Neuronal stem cell (in vitro differentiated cells): ENCODE data around the gene MAPK13.

ENCODE experiments used
- DNase-seq: peaks from one replicate; pipeline ENCODE4 v3.0.0-alpha.2; 2013; ENCODE audit warnings: low spot score
- H2AFZ ChIP-seq: one replicate; pipeline ENCODE4 v1.6.1; 2013; ENCODE audit warnings: mild to moderate bottlenecking, low read length, inconsistent platforms
- H2AK5ac ChIP-seq: 2 replicates; pipeline ENCODE4 v1.6.1; 2013; ENCODE audit warnings: low read depth, mild to moderate bottlenecking, inconsistent platforms, low read length, moderate library complexity, mixed read lengths
- H2BK120ac ChIP-seq: 2 replicates; pipeline ENCODE4 v1.6.1; 2013; ENCODE audit warnings: low read depth, mild to moderate bottlenecking, inconsistent platforms, low read length, moderate library complexity, mixed read lengths
- H2BK12ac ChIP-seq: one replicate; pipeline ENCODE4 v1.6.1; 2013; ENCODE audit warnings: low read length, inconsistent platforms
- H2BK15ac ChIP-seq: 2 replicates; pipeline ENCODE4 v1.6.1; 2013; ENCODE audit warnings: mild to moderate bottlenecking, low read length, inconsistent platforms, mixed read lengths
- H2BK5ac ChIP-seq: one replicate; pipeline ENCODE4 v1.6.1; 2013; ENCODE audit warnings: inconsistent platforms, mild to moderate bottlenecking, low read length, moderate library complexity
- H3K14ac ChIP-seq: one replicate; pipeline ENCODE4 v1.6.1; 2013; ENCODE audit warnings: low read length, inconsistent platforms
- H3K18ac ChIP-seq: 2 replicates; pipeline ENCODE4 v1.6.1; 2013; ENCODE audit warnings: low read length, inconsistent platforms
- H3K23ac ChIP-seq: 2 replicates; pipeline ENCODE4 v1.6.1; 2013; ENCODE audit warnings: low read depth, mild to moderate bottlenecking, mixed read lengths, low read length, inconsistent platforms; ENCODE audit not compliant: poor library complexity
- H3K27ac ChIP-seq: replicated peaks from 3 replicates; pipeline ENCODE4 v1.5.1; 2013; ENCODE audit warnings: low read length, inconsistent platforms
- H3K27me3 ChIP-seq, 3 experiments: 2 replicates each; pipeline ENCODE4 v1.6.1; 2013; ENCODE audit warnings: low read length in 3 of 3, mild to moderate bottlenecking in 2 of 3, inconsistent platforms in 1 of 3, low read depth in 1 of 3, mixed read lengths in 1 of 3, moderate library complexity in 1 of 3; ENCODE audit not compliant: control insufficient read depth in 3 of 3, insufficient read depth in 3 of 3
- H3K36me3 ChIP-seq, 2 donors: replicated peaks in 1 of 2; 2 replicates each; pipeline ENCODE4 v1.6.1; 2013; ENCODE audit warnings: low read length in 2 of 2; ENCODE audit not compliant: control insufficient read depth in 2 of 2, insufficient read depth in 2 of 2
- H3K4ac ChIP-seq: 2 replicates; pipeline ENCODE4 v1.6.1; 2013; ENCODE audit warnings: inconsistent platforms, mild to moderate bottlenecking, low read length, moderate library complexity
- H3K4me1 ChIP-seq, 2 donors: 1 replicate in 1 of 2; 2 replicates in 1 of 2; pipeline ENCODE4 v1.6.1; 2013; ENCODE audit warnings: low read length in 2 of 2, low read depth in 1 of 2; ENCODE audit not compliant: control insufficient read depth in 2 of 2, insufficient read depth in 1 of 2
- H3K4me2 ChIP-seq: one replicate; pipeline ENCODE4 v1.6.1; 2013; ENCODE audit warnings: mild to moderate bottlenecking, low read length, inconsistent platforms; ENCODE audit not compliant: insufficient read depth, poor library complexity, severe bottlenecking
- H3K4me3 ChIP-seq, 2 donors: 2 replicates each; pipeline ENCODE4 v1.5.1; 2013; ENCODE audit warnings: low read length in 2 of 2, mild to moderate bottlenecking in 2 of 2, inconsistent platforms in 1 of 2, moderate library complexity in 1 of 2
- H3K79me1 ChIP-seq: one replicate; pipeline ENCODE4 v1.6.1; 2013; ENCODE audit warnings: low read depth, mild to moderate bottlenecking, inconsistent platforms, low read length, moderate library complexity
- H3K9ac ChIP-seq: one replicate; pipeline ENCODE4 v1.6.1; 2013; ENCODE audit warnings: mild to moderate bottlenecking, low read depth, low read length, inconsistent platforms; ENCODE audit not compliant: poor library complexity
- H3K9me3 ChIP-seq, 2 donors: replicated peaks in 1 of 2; 2 replicates each; pipeline versions ENCODE3 to v1.6.1; 2013; ENCODE audit warnings: low read length in 2 of 2, mild to moderate bottlenecking in 2 of 2, inconsistent platforms in 1 of 2, low read depth in 1 of 2, mixed read lengths in 1 of 2, moderate library complexity in 1 of 2; ENCODE audit not compliant: control insufficient read depth in 2 of 2, insufficient read depth in 1 of 2
- H4K8ac ChIP-seq: one replicate; pipeline ENCODE4 v1.6.1; 2013; ENCODE audit warnings: low read depth, mild to moderate bottlenecking, inconsistent platforms, low read length, moderate library complexity
- H4K91ac ChIP-seq: one replicate; pipeline ENCODE4 v1.6.1; 2013; ENCODE audit warnings: low read length, low read depth, mild to moderate bottlenecking, inconsistent platforms; ENCODE audit not compliant: poor library complexity
- WGBS, 2 donors: extraction: QIAGEN DNeasy Blood & Tissue Kit; methylation state at CpG; one replicate each; pipeline ENCODE4 v1.1.7; 2013; ENCODE audit warnings: missing lambda C conversion rate in 2 of 2, mixed read lengths in 1 of 2; ENCODE audit not compliant: insufficient read length in 2 of 2, insufficient replicate concordance in 1 of 2; ENCODE audit errors: extremely low coverage in 2 of 2; 5-methylcytosine and 5-hydroxymethylcytosine counted together

Gene MAPK13

GRCh38 chr6:36125575-36125974 lies 4.7 kb upstream of the MAPK13 start:
- no peak overlapping the region for H2BK15ac ChIP-seq
- peaks cover 2 to 21% (median 4%) of the 10 kb centered on the region in 3 experiments for H3K27me3 ChIP-seq
- DNase-seq = no peak
- H2BK120ac ChIP-seq = no peak overlapping the region
- no peak overlapping the region for H3K18ac ChIP-seq
- peaks cover 3 to 13% of the 10 kb centered on the region in 2 donors for H3K4me1 ChIP-seq
- no peak overlapping the region for H3K23ac ChIP-seq
- H3K4ac ChIP-seq = no peak overlapping the region
- H2AK5ac ChIP-seq = no peak overlapping the region
- no peak overlapping the region for H2BK12ac ChIP-seq
- no peak overlapping the region for H3K4me2 ChIP-seq
- no peak overlapping the region for H4K91ac ChIP-seq
- no peak overlapping the region for H3K4me3 ChIP-seq
- no peak overlapping the region for H3K14ac ChIP-seq
- no peaks in the 10 kb centered on the region for H3K36me3 ChIP-seq
- H2AFZ ChIP-seq = no peak overlapping the region
- H3K9ac ChIP-seq = no peak overlapping the region
- H2BK5ac ChIP-seq = no peak overlapping the region
- H3K27ac ChIP-seq = no peak overlapping the region
- H3K79me1 ChIP-seq = no peaks in the 10 kb centered on the region
- H4K8ac ChIP-seq = no peak overlapping the region
- H3K9me3 ChIP-seq = no peaks in the 10 kb centered on the region
- no CpG with 5 or more reads among the region's 8 CpGs for WGBS, 2 donors

- Histone ChIP-seq H3K79me1 (no peaks in the 10 kb centered on the region), H3K36me3 (no peaks in the 10 kb centered on the region), H2AFZ (no peak overlapping the region), H3K14ac (no peak overlapping the region), H3K4me1 (peaks cover 5 to 16% of the 10 kb centered on the region in 2 donors), H2BK120ac (no peak overlapping the region), H3K27ac (no peak overlapping the region), H4K8ac (no peak overlapping the region), H2BK12ac (no peak overlapping the region), H3K9me3 (no peaks in the 10 kb centered on the region), H4K91ac (no peak overlapping the region), H3K4me3 (no peak overlapping the region), H2BK5ac (no peak overlapping the region), H2AK5ac (no peak overlapping the region), H3K18ac (no peak overlapping the region), H3K23ac (no peak overlapping the region), H3K4me2 (no peak overlapping the region), H3K4ac (no peak overlapping the region), H2BK15ac (no peak overlapping the region), H3K9ac (no peak overlapping the region), H3K27me3 (peaks cover 4 to 26% (median 7%) of the 10 kb centered on the region in 3 experiments)
- no CpG with 5 or more reads among the region's 2 CpGs for WGBS, 2 donors
- no peak for DNase-seq
Observed at GRCh38 chr6:36126121-36126520, 4.2 kb upstream of the MAPK13 start.

GRCh38 chr6:36126553-36127458 lies 3.5 kb upstream of the MAPK13 start:
- H3K23ac ChIP-seq = no peak overlapping the region
- H4K91ac ChIP-seq = no peak overlapping the region
- no peak overlapping the region for H3K4ac ChIP-seq
- H2AK5ac ChIP-seq = no peak overlapping the region
- no peak overlapping the region for H4K8ac ChIP-seq
- no peaks in the 10 kb centered on the region for H3K36me3 ChIP-seq
- H3K79me1 ChIP-seq = no peaks in the 10 kb centered on the region
- no peak overlapping the region for H2BK5ac ChIP-seq
- 100% methylated on average over 1 of the region's 10 CpGs; no CpG with 5 or more reads in 1 of the 2 donors for WGBS, 2 donors
- H3K4me1 ChIP-seq = peaks cover 11 to 23% of the 10 kb centered on the region in 2 donors
- H2BK12ac ChIP-seq = no peak overlapping the region
- no peak overlapping the region for H3K4me3 ChIP-seq
- no peak for DNase-seq
- H3K9me3 ChIP-seq = no peaks in the 10 kb centered on the region
- H3K18ac ChIP-seq = no peak overlapping the region
- H3K9ac ChIP-seq = no peak overlapping the region
- H3K4me2 ChIP-seq = no peak overlapping the region
- peak overlapping the region; percentile 71 for H2AFZ ChIP-seq
- peaks cover 4 to 30% (median 7%) of the 10 kb centered on the region in 3 experiments for H3K27me3 ChIP-seq
- no peak overlapping the region for H3K14ac ChIP-seq
- H2BK120ac ChIP-seq = no peak overlapping the region
- H2BK15ac ChIP-seq = no peak overlapping the region
- H3K27ac ChIP-seq = no peak overlapping the region

GRCh38 chr6:36127462-36128016 lies 2.8 kb upstream of the MAPK13 start:
- no peak overlapping the region for H3K9ac ChIP-seq
- peak overlapping the region; percentile 62 for H2BK15ac ChIP-seq
- no peak for DNase-seq
- H3K36me3 ChIP-seq = no peaks in the 10 kb centered on the region
- WGBS, 2 donors = no CpG with 5 or more reads among the region's 8 CpGs
- peaks cover 4 to 37% (median 12%) of the 10 kb centered on the region in 3 experiments for H3K27me3 ChIP-seq
- H2AK5ac ChIP-seq = peak overlapping the region; percentile 38
- H2BK12ac ChIP-seq = no peak overlapping the region
- H4K8ac ChIP-seq = peak overlapping the region; percentile 96
- H3K27ac ChIP-seq = no peak overlapping the region
- no peak overlapping the region for H4K91ac ChIP-seq
- no peak overlapping the region for H2BK120ac ChIP-seq
- H3K9me3 ChIP-seq = no peaks in the 10 kb centered on the region
- peak overlapping the region; percentile 90 for H3K23ac ChIP-seq
- peak overlapping the region; percentile 64 for H3K14ac ChIP-seq
- no peak overlapping the region for H3K4me3 ChIP-seq
- H3K79me1 ChIP-seq = no peaks in the 10 kb centered on the region
- no peak overlapping the region for H3K4ac ChIP-seq
- H3K18ac ChIP-seq = peak overlapping the region; percentile 67
- no peak overlapping the region for H2BK5ac ChIP-seq
- H2AFZ ChIP-seq = peak overlapping the region; percentile 71
- peaks cover 11 to 30% of the 10 kb centered on the region in 2 donors for H3K4me1 ChIP-seq
- no peak overlapping the region for H3K4me2 ChIP-seq
